ENCODE data around the gene CACNB1.
"Not testable (repeated sequence)": the region's sequence is repeated elsewhere in the genome, so short reads cannot be mapped to it uniquely, and the experiment has no call there.

GRCh38 chr17:39129544-39129943 is 67.9 kb downstream of the CACNB1 start:
- not testable (repeated sequence) for TF ChIP-seq CTCF (IDR thresholded peaks at IDR 0.05); ZFX (IDR thresholded peaks at IDR 0.05; ENCODE audit: borderline replicate concordance)

All from 22Rv1 (cell line).